Upper lobe of left lung (tissue), 4 donors: Measurements from ENCODE around the gene PARD3B.

ENCODE experiments used
- CTCF ChIP-seq, 6 experiments: fragments of 450-650 bp in 4 of 6; fragments of 200-600 bp in 2 of 6; sonication (generic) in 2 of 6; IDR thresholded peaks; one replicate each; pipeline ENCODE4 v1.5.1; 2016 to 2019; ENCODE audit warnings: antibody characterized with exemption in 6 of 6
- EP300 ChIP-seq, 4 donors: sonication (generic); formaldehyde crosslinking; IDR thresholded peaks; one replicate each; pipeline ENCODE4 v1.5.1; 2017; ENCODE audit warnings: antibody characterized with exemption in 4 of 4, control low read depth in 2 of 4

GRCh38 chr2:205177546-205177945, 632.3 kb downstream of the PARD3B start:
- TF ChIP-seq CTCF (IDR thresholded peaks at IDR 0.05) = no peak
- TF ChIP-seq EP300 (IDR thresholded peaks at IDR 0.05) = no peak
